Measurements from ENCODE around the gene WFIKKN2.

Gene WFIKKN2

GRCh38 chr17:50867363-50868139 lies 32.2 kb downstream of the WFIKKN2 start (continued):
- TF ChIP-seq ATF2 (tag by site-specific recombination; IDR thresholded peaks at IDR 0.05; ENCODE audit: low read depth) (no peak), PATZ1 (tag by site-specific recombination; IDR thresholded peaks at IDR 0.05) (peak; percentile 96), ZNF449 (tag by site-specific recombination; IDR thresholded peaks at IDR 0.05) (0 out of 2 replicates have a peak, but pooled peaks have one; percentile 28), GLIS1 (tag by site-specific recombination; IDR thresholded peaks at IDR 0.05) (no peak), ZNF10 (tag by site-specific recombination; IDR thresholded peaks at IDR 0.05) (peak; percentile 63; the same call in 1 of the 2 replicates), ZNF214 (tag by site-specific recombination; IDR thresholded peaks at IDR 0.05; ENCODE audit: borderline replicate concordance) (no peak), ZNF610 (tag by site-specific recombination; IDR thresholded peaks at IDR 0.05; ENCODE audit: borderline replicate concordance) (no peak; the same call in 1 of the 2 replicates), ZNF596 (tag by site-specific recombination; IDR thresholded peaks at IDR 0.05) (no peak), ZSCAN18 (tag by site-specific recombination; IDR thresholded peaks at IDR 0.05) (no peak), ZNF202 (tag by site-specific recombination; IDR thresholded peaks at IDR 0.05; ENCODE audit: borderline replicate concordance) (no peak), ZNF354C (tag by site-specific recombination; IDR thresholded peaks at IDR 0.05; ENCODE audit: borderline replicate concordance, low read depth) (no peak), BCL11B (tag by site-specific recombination; IDR thresholded peaks at IDR 0.05; ENCODE audit: low read depth) (no peak), ZNF785 (tag by site-specific recombination; IDR thresholded peaks at IDR 0.05) (no peak), ZNF776 (tag by site-specific recombination; IDR thresholded peaks at IDR 0.05; ENCODE audit: borderline replicate concordance) (no peak), ZFP41 (tag by site-specific recombination; IDR thresholded peaks at IDR 0.05; ENCODE audit: borderline replicate concordance) (no peak), ZNF121 (tag by site-specific recombination; IDR thresholded peaks at IDR 0.05) (no peak), ZEB2 (tag by site-specific recombination; IDR thresholded peaks at IDR 0.05) (peak; percentile 48), HOXD13 (CRISPR knock-in tag; IDR thresholded peaks at IDR 0.05; ENCODE audit: borderline replicate concordance) (no peak), ZNF558 (tag by site-specific recombination; IDR thresholded peaks at IDR 0.05) (peak; percentile 84), PRDM1 (tag by site-specific recombination; IDR thresholded peaks at IDR 0.05) (peak; percentile 99), ZNF174 (tag by site-specific recombination; IDR thresholded peaks at IDR 0.05) (no peak), BCL11A (tag by site-specific recombination; IDR thresholded peaks at IDR 0.05; ENCODE audit: low read depth) (0 out of 2 replicates have a peak, but pooled peaks have one; percentile 39), ZFP69B (tag by site-specific recombination; IDR thresholded peaks at IDR 0.05) (peak; percentile 37; the same call in 1 of the 2 replicates), ZNF433 (tag by site-specific recombination; IDR thresholded peaks at IDR 0.05; ENCODE audit: low read depth) (no peak), ZNF529 (tag by site-specific recombination; IDR thresholded peaks at IDR 0.05; ENCODE audit: insufficient replicate concordance) (no peak), ZBTB6 (tag by site-specific recombination; IDR thresholded peaks at IDR 0.05) (no peak), YY2 (tag by site-specific recombination; IDR thresholded peaks at IDR 0.05) (no peak), ZNF623 (tag by site-specific recombination; IDR thresholded peaks at IDR 0.05) (no peak), ZNF561 (tag by site-specific recombination; IDR thresholded peaks at IDR 0.05; ENCODE audit: borderline replicate concordance) (peak; percentile 43), ZNF704 (tag by site-specific recombination; IDR thresholded peaks at IDR 0.05) (no peak)

Measured in HEK293 (cell line).